ENCODE results near the gene COX6A2.

COX6A2 gene

GRCh38 chr16:31410082-31410481, 18.1 kb downstream of the COX6A2 start:
- DNase-seq (ENCODE audit: low read depth in 3 of 3) = no peak

DNA sequence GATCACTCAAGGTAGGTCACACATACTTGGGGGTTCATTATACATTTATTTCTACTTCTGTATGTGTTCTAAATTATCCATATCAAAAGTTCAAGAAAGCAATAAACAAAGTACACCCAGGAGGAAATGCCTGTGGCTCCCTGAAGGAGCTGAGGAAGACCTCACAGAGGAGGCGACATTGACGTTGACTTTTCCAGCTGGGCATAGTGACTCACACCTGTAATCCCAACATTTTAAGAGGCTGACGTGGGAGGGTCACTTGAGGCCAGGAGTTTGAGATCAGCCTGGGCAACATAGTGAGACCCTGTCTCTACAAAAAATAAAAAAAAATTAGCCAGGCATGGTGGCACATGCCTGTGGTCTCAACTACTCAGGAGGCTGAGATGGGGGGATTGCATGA, 18.7 kb downstream of the COX6A2 start:
- DNase-seq (ENCODE audit: low read depth in 3 of 3) = no peak

- no peak for DNase-seq (ENCODE audit: low read depth in 3 of 3)
Measured at GRCh38 chr16:31407406-31407805, 20.8 kb downstream of the COX6A2 start.

DNA sequence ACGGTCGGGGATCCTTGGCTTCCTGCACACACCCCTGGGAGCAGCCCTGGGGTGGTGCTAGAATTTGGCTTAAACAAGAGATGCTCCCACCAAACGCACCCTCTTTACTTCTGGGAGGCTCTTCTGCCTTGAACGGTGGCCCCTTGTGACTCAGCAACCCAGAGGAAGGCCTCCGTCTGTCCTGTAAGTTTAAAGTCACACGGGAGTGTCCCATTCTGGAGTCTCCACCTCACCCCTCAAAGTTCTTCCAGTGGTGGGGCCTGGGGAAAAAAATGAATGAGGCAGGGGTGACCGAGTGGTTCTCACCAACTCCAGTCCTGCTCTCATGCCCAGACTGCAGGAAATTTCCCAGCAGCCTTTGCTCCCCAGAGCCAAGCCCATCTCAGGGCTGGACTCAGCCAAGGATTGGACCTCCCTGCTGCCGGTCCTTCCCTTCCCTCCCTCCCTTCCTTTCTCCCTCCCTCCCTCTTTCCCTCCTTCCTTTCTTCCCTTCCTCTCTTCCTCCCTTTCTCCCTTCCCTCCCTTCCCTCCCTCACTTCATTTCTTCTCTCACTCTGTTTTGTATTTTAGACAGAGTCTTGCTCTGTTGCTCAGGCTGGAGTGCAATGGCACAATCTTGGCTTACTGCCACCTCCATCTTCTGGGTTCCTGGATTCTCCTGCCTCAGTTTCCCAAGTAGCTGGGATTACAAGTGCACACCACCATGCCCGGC, 23.7 kb downstream of the COX6A2 start:
- DNase-seq (ENCODE audit: low read depth in 3 of 3) = no peak

DNA sequence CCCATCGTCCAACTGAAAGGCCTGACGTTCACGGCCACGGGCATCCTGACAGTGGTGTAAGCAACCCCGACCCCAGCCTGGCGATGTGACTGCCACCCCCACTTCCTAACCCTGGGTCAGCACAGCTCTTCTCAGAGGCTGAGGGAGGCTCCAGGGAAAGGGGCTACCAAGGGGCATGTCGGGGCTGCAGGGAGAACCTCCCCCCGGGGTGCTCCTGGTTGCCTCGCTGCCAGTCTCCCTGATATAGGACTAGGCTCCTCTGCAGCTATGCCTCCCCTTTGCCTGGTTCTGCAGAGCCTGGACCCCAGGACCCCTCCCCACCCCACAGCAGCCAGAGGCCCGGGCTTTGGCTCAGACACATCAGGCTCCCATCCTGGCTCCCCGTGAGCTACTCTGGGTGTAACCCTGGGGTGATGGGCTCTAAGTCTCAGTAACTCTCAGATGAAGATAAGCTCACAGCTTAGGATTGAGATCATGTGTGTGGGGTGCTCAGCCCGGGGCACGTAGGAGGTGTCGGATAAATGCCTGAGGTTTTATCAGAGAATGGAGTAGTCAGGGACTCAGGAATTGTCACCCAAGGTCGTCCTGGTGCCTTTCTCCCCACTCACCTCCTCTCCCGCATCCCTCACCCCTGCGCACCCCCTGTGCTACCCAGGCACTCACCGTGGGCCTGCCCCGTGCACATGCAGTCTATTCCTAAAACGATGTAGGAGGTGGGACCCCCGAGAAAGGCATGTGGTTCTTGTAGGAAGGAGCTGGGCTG, 24.4 kb downstream of the COX6A2 start:
- no peak for DNase-seq (ENCODE audit: low read depth in 3 of 3)

DNA sequence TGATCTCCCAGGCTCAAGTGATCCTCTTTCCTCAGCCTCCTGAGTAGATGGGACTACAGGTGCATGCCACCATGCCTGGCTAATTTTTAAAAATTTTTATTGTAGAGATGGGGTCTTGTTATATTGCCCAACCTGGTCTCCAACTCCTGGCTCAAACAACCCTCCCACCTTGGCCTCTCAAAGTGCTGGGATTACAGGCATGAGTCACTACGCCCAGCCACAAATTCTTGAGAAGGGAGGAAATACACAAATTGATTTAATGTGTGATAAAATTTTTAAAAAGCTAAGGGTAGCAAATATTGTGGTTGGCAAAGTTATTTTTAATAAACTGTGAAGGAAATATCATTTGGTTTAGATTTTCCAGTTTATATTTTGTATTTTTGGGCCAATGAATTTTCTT, 25.5 kb downstream of the COX6A2 start:
- peak in 1 of 3 experiments; percentile 4 for DNase-seq (ENCODE audit: low read depth in 3 of 3)

DNA sequence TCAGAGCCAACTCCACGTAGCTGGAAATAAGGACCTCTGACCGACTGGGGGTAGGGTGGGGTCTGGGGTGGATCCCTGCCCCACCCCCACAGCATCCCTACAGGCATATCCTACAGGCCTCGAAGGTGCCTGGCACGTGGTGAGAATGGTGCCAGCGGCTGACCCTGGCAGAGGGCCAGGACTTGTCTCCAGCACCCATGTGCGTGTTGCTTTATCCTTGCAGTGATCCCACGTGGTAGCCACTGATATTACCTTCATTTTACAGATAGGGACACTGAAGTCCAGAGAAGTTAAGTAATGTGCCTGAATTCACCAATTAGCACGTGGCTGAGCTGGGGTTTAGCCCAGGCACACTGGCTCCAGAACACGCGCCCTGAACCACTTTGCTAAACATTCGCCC, 26.7 kb downstream of the COX6A2 start:
- no peak for DNase-seq (ENCODE audit: low read depth in 3 of 3)

GRCh38 chr16:31400191-31400590, 28.0 kb downstream of the COX6A2 start:
- DNase-seq (ENCODE audit: low read depth in 3 of 3) = no peak

DNA sequence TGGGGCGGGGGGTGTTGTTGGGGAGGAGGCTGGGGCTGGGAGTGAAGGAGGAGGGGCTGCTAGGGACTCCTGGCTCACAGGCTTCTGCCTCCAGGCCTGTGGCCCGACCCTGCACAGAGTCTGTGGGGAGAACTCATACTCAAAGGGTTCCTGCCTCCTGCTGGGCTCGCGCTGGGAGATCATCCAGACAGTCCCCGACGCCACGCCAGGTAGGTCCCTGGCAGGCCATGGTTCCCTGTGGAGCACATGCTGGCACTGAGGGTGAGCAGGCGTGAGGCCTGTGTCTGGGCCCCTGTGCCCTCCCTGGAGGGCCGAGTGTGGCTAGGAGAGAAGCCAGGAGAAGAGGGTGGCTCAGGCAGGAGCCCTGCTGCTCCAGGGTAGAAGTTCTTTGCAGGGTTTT, 30.5 kb downstream of the COX6A2 start:
- DNase-seq (ENCODE audit: low read depth in 3 of 3) = no peak

GRCh38 chr16:31397096-31397660, 31.0 kb downstream of the COX6A2 start:
- no peak for DNase-seq (ENCODE audit: low read depth in 3 of 3)

DNA sequence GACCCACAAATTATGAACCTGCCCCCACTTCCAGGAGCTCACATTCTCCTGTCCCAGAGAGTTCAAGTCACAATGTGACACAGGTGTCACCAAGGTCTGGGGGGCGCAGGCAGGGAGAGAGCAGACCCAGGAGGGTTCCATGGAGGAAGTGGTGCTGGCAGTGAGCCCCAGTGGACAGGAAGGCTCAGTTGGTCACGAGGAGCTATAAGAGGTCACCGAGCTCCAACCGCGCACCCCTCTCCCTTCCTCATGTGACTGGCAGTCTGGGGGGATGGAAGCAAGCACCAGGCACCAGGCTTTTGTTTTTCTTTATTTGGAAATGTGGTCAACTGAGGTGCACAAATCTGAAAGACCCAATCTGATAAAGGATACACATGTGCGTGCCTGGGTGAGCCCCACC, 32.5 kb downstream of the COX6A2 start:
- DNase-seq (ENCODE audit: low read depth in 3 of 3) = no peak

DNA sequence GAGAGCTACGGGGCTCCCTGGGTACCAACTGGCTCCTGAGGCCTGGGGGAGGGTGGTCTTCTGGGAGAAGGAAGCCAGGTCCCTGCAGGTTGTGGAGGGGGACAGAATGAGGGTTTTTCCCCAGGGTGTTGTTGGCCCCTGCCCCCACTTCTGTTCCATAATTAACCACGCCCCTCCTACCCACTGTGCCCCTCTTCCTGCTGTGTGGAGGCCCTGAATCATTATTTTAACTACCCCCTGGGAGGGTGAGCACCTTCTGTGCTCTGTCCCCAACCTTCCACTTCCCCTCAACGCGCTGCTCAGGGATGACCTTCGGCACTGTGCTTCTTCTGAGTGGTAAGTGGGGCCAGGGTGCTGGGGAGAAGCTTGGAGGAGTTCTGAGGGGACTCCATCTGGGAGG, 35.1 kb downstream of the COX6A2 start, which contains the start of gene ITGAD:
Gene ITGAD (plus strand): TSS at position 280 of the 400 bp plus-strand sequence. CDS start 26 bp downstream, at position 306.
- no peak for DNase-seq (ENCODE audit: low read depth in 3 of 3)

- no peak for DNase-seq (ENCODE audit: low read depth in 3 of 3)
Measured at GRCh38 chr16:31390504-31391041, 37.6 kb downstream of the COX6A2 start.

GRCh38 chr16:31388535-31388934, 39.6 kb downstream of the COX6A2 start:
- no peak for DNase-seq (ENCODE audit: low read depth in 3 of 3)

DNA sequence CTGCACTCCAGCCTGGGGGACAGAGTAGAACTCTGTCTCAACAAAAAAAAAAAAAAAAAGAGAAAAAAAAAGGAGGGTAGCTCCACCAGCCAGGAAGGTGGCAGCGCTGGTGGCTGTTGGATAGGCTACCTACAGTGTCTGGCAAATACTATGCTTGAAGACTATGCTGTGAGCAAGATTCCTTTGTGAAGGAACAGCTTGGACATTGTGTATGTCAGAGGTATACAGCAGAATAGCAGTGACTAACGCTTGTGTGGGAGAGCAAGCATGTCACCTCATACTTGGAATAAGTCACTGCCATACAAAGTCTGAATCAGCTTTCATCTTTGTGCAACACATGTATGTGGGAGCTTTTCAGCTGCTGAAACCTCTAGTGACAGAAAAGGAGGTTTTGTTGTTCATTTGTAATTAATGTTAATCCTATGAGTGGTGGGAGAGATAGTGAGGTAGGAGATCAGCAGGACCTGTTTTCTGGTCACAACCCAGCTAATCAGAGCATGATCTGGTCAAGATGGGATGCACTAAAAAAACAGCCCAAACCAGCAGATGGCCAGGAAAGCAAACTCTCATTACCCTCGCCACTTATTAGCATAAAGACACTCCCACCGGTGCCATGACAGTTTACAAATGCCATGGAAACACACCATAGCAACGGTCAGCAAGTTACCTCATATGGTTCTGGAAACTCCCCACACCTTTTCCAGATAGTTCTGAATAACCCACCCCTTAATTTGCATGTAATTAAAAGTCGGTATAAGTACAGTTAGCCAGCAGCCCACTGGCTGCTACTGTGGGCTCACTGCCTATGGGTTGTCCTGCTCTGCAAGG, 41.8 kb downstream of the COX6A2 start:
- DNase-seq (ENCODE audit: low read depth in 3 of 3) = peak in 1 of 3 experiments; percentile 8

DNA sequence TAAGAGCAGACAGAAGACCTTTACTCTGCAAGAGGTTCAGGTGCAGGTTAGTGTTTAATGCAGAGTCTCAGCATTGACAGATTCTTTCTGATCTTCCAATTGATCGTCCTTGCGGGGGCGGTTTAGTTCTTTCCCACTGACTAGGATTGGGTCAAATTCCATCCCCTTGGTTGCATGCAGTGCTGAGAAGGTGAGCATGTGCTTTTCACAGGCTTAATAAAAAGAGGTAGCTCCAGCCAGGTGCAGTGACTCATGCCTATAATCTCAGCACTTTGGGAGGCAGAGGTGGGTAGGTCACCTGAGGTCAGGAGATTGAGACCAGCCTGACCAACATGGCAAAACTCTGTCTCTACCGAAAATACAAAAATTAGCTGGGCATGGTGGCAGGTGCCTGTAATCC, 42.5 kb downstream of the COX6A2 start:
- DNase-seq (ENCODE audit: low read depth in 3 of 3) = no peak

DNA sequence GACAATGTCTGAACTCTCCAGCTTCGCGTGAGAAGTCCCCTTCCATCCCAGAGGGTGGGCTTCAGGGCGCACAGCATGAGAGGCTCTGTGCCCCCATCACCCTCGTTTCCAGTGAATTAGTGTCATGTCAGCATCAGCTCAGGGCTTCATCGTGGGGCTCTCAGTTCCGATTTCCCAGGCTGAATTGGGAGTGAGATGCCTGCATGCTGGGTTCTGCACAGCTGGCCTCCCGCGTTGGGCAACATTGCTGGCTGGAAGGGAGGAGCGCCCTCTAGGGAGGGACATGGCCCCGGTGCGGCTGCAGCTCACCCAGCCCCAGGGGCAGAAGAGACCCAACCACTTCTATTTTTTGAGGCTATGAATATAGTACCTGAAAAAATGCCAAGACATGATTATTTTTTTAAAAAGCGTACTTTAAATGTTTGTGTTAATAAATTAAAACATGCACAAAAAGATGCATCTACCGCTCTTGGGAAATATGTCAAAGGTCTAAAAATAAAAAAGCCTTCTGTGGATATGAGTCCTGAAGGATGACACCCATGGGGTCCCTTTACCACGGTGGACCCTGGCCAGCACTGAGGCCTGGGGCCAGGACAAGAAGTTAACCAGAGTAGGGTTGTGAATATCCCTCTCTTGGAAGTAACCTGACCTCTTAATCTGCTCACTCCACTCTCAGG, 45.5 kb downstream of the COX6A2 start:
- peak; percentile 28 to 64 (median 38) for DNase-seq (ENCODE audit: low read depth in 3 of 3)

DNA sequence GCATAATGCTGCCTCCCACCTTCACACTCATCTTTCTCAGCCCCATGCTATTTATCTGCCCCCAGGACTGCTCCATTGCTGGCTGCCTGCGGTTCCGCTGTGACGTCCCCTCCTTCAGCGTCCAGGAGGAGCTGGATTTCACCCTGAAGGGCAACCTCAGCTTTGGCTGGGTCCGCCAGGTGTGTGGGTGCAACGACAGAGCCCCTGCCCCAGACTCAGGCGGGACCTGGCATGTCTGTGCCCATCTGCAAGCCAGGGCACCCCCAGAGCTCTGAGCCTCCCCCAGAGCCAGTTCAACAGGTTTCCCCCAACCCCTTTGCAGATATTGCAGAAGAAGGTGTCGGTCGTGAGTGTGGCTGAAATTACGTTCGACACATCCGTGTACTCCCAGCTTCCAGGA, 48.0 kb downstream of the COX6A2 start:
- no peak for DNase-seq (ENCODE audit: low read depth in 3 of 3)
